ENCODE measurements around the gene FTCD. TPM values are rescaled to one million over a fixed set of nuclear protein-coding genes. Genes with fewer than 3 reads are reported as not detected.
A peak's percentile ranks its signal among the peaks of the same experiment; 100 is the strongest.

FTCD gene
- total and polyA plus RNA-seq, 2 of the 4 experiments (the other 2 are of a cell fraction), result 0.55 TPM; not detected in 1

- peak overlapping the region; percentile 97 for H3K4ac ChIP-seq (ENCODE audit: low read depth, low read length)
- peaks cover 24% of the 10 kb centered on the region for H3K4me1 ChIP-seq (ENCODE audit: control insufficient read depth, insufficient read depth, low read length)
- peak overlapping the region; percentile 100 for H3K14ac ChIP-seq (replicated peaks; ENCODE audit: low read depth, low read length)
- DNase-seq (no peak), ATAC-seq (ENCODE audit: low read depth) (no peak)
- 80% methylated on average over 10 of the region's 16 CpGs; no CpG with 5 or more reads in 1 of the 2 experiments for WGBS, 2 experiments (ENCODE audit: extremely low coverage in 2 of 2, insufficient read length in 1 of 2)
- H3K4me3 ChIP-seq (ENCODE audit: insufficient read depth, low read depth, low read length), result peak overlapping the region; percentile 97
- intact Hi-C loops (cut with micrococcal nuclease), result loop anchor here (5.0 kb wide), 1 partner anchor 99 kb away; no protein-coding TSS in a partner anchor
- peak overlapping the region; percentile 100; the same call in 2 of the 3 replicates for H2BK15ac ChIP-seq (ENCODE audit: low read depth, low read length)
- peaks cover 29% of the 10 kb centered on the region for H3K9me1 ChIP-seq (ENCODE audit: insufficient read depth, low read length)
- H3K56ac ChIP-seq (ENCODE audit: extremely low read depth, insufficient read depth, low read length), result peak overlapping the region; percentile 60
- dilution Hi-C loops (cut with HindIII; ENCODE audit: low sequenced_read_pairs, unreplicated experiment), result no loop called here
- H2BK5ac ChIP-seq (ENCODE audit: low read depth, low read length, poor library complexity, severe bottlenecking), result peak overlapping the region; percentile 74
- no peaks in the 10 kb centered on the region for H3K27me3 ChIP-seq (ENCODE audit: control insufficient read depth, insufficient read depth, low read length)
- peaks cover 29% of the 10 kb centered on the region for H4K20me1 ChIP-seq (ENCODE audit: insufficient read depth, low read length)
- peak overlapping the region; percentile 99 for H2AK9ac ChIP-seq (replicated peaks; ENCODE audit: low read depth, low read length, poor library complexity)
- BruUV-seq (replicated peaks), result no TSS peak
- peaks cover 6 to 61% of the 10 kb centered on the region in 2 experiments; a peak in 3 of 4 replicates for H3K79me1 ChIP-seq (ENCODE audit: low read depth in 1 of 2, low read length in 2 of 2)
- in situ Hi-C loops (cut with MboI; ENCODE audit: low sequenced_read_pairs), result no loop called here
- CTCF ChIA-PET, result no interaction called here
- POLR2A ChIA-PET (ENCODE audit: unreplicated experiment), result no interaction called here
- peak overlapping the region; percentile 75 for H3K4me2 ChIP-seq (ENCODE audit: low read depth, low read length)
- H3K9ac ChIP-seq (ENCODE audit: low read depth, low read length), result peak overlapping the region; percentile 95
- peak overlapping the region; percentile 90 for H2BK120ac ChIP-seq (ENCODE audit: low read depth, low read length)
- peaks cover 11% of the 10 kb centered on the region for H3K36me3 ChIP-seq (ENCODE audit: control insufficient read depth, insufficient read depth, low read length)
- peak overlapping the region; percentile 83 for H3K18ac ChIP-seq (ENCODE audit: low read depth, low read length)
- peak overlapping the region; percentile 65 for H3K27ac ChIP-seq (ENCODE audit: insufficient read depth, low read length)
- H4K91ac ChIP-seq (ENCODE audit: insufficient read depth, low read depth, low read length), result peak overlapping the region; percentile 95
- peak overlapping the region; percentile 100 for H2AK5ac ChIP-seq (ENCODE audit: low read depth, low read length)
- peak overlapping the region; percentile 77 to 79 for H4K8ac ChIP-seq (ENCODE audit: low read depth in 2 of 2, low read length in 2 of 2)
- H4K5ac ChIP-seq (ENCODE audit: low read depth, low read length), result peak overlapping the region; percentile 62
- H3K9me3 ChIP-seq (ENCODE audit: control insufficient read depth, insufficient read depth, low read length), result peaks cover 4% of the 10 kb centered on the region
- H2BK20ac ChIP-seq (ENCODE audit: low read depth, low read length), result peak overlapping the region; percentile 90
- H3K23ac ChIP-seq (ENCODE audit: low read depth, low read length), result peak overlapping the region; percentile 97
- H2AFZ ChIP-seq (replicated peaks; ENCODE audit: low read length, poor library complexity), result peak overlapping the region; percentile 84
- TF ChIP-seq MXI1 (IDR thresholded peaks at IDR 0.05; ENCODE audit: borderline replicate concordance, low read depth, low read length) (no peak), RAD21 (IDR thresholded peaks at IDR 0.05; ENCODE audit: low read length) (no peak), RCOR1 (IDR thresholded peaks at IDR 0.05; ENCODE audit: insufficient replicate concordance, low read length) (no peak), BHLHE40 (IDR thresholded peaks at IDR 0.05; ENCODE audit: low read depth, low read length) (no peak), CHD1 (IDR thresholded peaks at IDR 0.05; ENCODE audit: low read depth, low read length) (no peak), SMC3 (IDR thresholded peaks at IDR 0.05; ENCODE audit: low read depth, low read length) (no peak), MAFK (IDR thresholded peaks at IDR 0.05; ENCODE audit: low read depth, low read length) (no peak), MAZ (IDR thresholded peaks at IDR 0.05; ENCODE audit: borderline replicate concordance, low read depth, low read length) (no peak), ELK1 (IDR thresholded peaks at IDR 0.05; ENCODE audit: borderline replicate concordance, low read depth, low read length) (no peak), RFX5 (IDR thresholded peaks at IDR 0.05; ENCODE audit: low read depth, low read length) (no peak), CEBPB (IDR thresholded peaks at IDR 0.05; ENCODE audit: low read depth, low read length) (no peak), NFE2L2 (IDR thresholded peaks at IDR 0.05; ENCODE audit: low read depth, low read length) (no peak), FOS (IDR thresholded peaks at IDR 0.05; ENCODE audit: low read depth, low read length) (no peak), POLR2A (IDR thresholded peaks at IDR 0.05; ENCODE audit: low read depth, low read length) (no peak)
- TF ChIP-seq, protein P1, sequence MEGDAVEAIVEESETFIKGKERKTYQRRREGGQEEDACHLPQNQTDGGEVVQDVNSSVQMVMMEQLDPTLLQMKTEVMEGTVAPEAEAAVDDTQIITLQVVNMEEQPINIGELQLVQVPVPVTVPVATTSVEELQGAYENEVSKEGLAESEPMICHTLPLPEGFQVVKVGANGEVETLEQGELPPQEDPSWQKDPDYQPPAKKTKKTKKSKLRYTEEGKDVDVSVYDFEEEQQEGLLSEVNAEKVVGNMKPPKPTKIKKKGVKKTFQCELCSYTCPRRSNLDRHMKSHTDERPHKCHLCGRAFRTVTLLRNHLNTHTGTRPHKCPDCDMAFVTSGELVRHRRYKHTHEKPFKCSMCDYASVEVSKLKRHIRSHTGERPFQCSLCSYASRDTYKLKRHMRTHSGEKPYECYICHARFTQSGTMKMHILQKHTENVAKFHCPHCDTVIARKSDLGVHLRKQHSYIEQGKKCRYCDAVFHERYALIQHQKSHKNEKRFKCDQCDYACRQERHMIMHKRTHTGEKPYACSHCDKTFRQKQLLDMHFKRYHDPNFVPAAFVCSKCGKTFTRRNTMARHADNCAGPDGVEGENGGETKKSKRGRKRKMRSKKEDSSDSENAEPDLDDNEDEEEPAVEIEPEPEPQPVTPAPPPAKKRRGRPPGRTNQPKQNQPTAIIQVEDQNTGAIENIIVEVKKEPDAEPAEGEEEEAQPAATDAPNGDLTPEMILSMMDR (conservative IDR thresholded peaks at IDR 0.05; ENCODE audit: low read depth, low read length), result no peak
Observed at GRCh38 chr21:46096596-46097335, 58.6 kb downstream of the FTCD start.
